LNCAP (cell line): ENCODE data around the gene ZFC3H1.

Experiments
- TF ChIP-seq, protein P1 (sequence below): fragments of 450-650 bp; IDR thresholded peaks from 2 replicates; pipeline ENCODE4 v1.5.1; 2017; ENCODE audit warnings: mild to moderate bottlenecking

The ZFC3H1 gene

DNA sequence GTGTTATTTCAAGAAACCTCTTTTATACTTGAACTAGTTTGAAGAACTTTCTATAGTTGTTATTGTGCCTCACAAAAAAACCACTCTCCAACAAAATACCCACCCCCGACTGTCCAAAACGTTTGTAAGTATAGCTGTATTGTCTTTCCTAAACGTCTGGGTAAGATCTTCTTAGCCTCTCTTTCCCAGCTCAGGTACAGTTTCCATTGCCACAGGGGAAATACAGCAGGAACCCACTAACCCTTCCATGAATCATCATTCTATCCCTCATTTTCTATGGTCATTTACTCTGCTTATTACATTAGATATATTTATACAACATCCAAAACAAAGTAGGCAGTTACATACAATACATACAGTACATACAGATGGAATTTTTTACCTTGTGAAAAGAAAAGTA lies 70.8 kb downstream of the ZFC3H1 start:
- TF ChIP-seq, protein P1, sequence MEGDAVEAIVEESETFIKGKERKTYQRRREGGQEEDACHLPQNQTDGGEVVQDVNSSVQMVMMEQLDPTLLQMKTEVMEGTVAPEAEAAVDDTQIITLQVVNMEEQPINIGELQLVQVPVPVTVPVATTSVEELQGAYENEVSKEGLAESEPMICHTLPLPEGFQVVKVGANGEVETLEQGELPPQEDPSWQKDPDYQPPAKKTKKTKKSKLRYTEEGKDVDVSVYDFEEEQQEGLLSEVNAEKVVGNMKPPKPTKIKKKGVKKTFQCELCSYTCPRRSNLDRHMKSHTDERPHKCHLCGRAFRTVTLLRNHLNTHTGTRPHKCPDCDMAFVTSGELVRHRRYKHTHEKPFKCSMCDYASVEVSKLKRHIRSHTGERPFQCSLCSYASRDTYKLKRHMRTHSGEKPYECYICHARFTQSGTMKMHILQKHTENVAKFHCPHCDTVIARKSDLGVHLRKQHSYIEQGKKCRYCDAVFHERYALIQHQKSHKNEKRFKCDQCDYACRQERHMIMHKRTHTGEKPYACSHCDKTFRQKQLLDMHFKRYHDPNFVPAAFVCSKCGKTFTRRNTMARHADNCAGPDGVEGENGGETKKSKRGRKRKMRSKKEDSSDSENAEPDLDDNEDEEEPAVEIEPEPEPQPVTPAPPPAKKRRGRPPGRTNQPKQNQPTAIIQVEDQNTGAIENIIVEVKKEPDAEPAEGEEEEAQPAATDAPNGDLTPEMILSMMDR: no peak

DNA sequence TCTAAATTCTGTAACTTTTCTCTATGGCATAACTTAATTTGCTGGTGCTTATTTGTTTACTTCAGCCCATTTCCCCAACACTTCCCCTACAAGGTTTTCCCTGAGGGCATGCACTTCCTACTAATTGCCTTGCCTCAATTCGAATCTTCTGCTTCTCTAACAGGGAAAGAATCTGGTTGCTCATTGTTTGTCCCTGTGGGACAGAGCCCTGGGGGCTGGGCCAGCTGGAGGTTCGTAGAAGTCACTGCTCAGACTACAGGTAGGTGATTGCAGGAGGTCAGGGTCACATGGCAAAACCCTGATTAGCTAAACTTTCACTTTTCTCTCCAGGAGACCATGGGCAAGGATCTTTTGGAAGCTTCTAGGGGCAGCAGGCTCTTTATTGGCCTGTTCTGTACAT lies 72.0 kb downstream of the ZFC3H1 start:
- TF ChIP-seq, protein P1: no peak

DNA sequence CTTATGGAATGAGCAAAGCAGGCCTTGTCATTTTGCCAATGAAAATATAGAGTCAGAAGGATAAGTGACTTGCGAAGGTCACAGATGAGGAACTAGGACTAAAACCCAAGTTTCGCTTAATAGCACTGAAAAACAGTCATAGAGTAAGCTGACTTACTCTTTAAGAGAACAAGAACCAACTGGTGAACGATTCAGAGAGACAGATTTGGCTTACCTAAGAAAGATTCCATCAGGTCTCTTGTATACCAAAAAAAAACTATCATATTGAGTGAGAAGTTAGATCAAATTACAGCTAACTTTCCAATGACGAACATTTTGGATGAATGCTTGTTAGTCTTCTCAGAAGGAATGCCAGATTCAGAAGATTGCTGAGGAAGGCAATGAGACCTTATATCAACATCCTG lies 74.2 kb downstream of the ZFC3H1 start:
- TF ChIP-seq, protein P1: no peak

DNA sequence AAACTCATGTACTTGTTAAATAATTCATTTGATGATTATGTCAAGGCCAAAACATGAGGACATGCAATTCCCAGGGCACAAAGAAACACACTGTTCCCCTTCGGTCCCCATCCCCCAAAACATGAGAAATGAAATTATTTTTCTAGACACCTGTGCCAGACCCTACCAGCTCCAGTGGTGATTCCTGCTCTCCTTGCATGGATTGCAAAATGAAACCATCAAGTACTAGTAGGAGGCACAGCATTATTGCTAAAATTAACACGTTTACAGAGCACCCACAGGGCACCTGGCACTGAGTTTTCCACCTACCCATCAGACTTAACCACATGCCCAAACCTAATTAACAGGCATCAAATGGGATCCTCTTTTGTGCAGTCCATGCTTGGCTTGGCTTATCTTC lies 76.6 kb downstream of the ZFC3H1 start:
- TF ChIP-seq, protein P1: no peak

DNA sequence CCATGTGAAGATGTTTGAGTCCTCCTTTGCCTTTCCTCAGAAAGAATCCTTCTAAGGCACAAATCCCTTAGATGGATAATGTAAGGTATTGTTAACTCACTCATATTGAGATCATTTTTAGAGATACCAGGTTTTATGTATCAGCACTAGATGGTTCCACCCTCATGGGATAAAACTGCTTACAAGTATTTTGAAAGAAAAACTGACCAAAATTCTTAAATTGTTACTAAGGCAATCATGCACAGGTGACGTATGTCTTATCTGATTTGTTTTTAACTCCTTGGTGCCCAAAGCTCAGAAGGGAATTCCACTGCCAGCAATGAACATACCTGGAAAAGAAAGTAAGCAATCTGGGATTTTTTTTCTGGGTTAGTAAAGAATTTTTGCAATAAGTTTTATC lies 78.4 kb downstream of the ZFC3H1 start:
- TF ChIP-seq, protein P1: no peak

DNA sequence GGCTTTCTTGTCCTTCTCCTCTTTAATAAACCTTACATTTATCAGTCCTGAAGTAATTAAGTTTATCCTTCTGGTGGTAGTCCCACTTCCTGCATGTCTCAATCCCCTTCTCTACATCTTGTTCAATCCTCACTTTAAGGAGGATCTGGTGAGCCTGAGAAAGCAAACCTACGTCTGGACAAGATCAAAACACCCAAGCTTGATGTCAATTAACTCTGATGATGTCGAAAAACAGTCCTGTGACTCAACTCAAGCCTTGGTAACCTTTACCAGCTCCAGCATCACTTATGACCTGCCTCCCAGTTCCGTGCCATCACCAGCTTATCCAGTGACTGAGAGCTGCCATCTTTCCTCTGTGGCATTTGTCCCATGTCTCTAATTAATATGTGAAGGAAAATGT lies 79.3 kb downstream of the ZFC3H1 start:
- TF ChIP-seq, protein P1: no peak

DNA sequence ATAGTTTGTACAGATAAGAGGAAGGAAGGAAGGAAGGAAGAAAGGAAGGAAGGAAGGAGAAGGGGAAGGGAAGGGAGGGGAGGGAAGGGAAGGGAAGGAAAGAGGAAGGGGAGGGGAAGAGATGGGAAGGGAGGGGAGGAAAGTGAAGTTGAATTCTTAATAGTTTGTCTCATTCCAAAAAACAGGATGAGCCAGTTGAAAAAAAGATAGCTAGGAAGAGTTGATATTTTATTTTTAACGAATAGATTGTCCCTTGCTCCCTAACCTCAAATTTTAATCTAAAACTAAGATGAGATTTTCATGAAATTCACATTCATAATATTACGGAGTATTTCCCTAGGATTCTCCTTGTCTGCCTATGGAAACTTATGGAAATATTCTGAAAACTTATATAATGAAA lies 80.7 kb downstream of the ZFC3H1 start:
- TF ChIP-seq, protein P1: no peak

DNA sequence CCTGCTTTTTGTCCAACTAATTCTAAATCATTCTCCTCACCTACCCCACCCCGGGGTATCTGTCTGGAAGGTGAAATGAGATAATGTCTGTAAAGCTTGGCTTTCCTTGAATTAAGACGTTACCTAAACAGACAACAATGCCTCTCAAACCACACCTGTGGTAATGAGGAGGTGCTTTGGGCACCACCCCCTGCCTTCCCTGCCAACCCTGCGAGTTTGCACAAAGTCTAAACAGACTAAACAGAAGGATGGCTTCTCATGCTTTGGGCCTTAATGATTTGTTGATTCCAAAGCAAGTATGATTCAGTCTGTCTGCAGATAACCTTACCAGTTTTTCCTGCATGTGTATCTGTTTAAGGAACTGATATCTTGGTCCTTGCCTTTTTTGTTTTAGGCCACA lies 82.4 kb downstream of the ZFC3H1 start:
- TF ChIP-seq, protein P1: no peak
